IPS-NIHi11 (cell line): ENCODE results near the gene PSMC3.
A peak's percentile ranks its signal among the peaks of the same experiment; 100 is the strongest.

Experiments
- DNase-seq: peaks from one replicate; pipeline ENCODE4 v3.0.0; 2012; ENCODE audit warnings: mixed read lengths, low spot score

The PSMC3 gene

GRCh38 chr11:47443028-47443700, 16.9 kb upstream of the PSMC3 start:
- DNase-seq, result no peak

GRCh38 chr11:47442514-47442913, 16.3 kb upstream of the PSMC3 start:
- DNase-seq, result no peak

- no peak for DNase-seq
These were observed 15.2 kb upstream of the PSMC3 start for GRCh38 chr11:47441421-47441820.

GRCh38 chr11:47440054-47440476, 13.8 kb upstream of the PSMC3 start:
- DNase-seq, result no peak

GRCh38 chr11:47438721-47439120, 12.5 kb upstream of the PSMC3 start:
- no peak for DNase-seq

GRCh38 chr11:47437746-47438418, 11.6 kb upstream of the PSMC3 start:
- no peak for DNase-seq

GRCh38 chr11:47437218-47437745, 11.0 kb upstream of the PSMC3 start:
- DNase-seq, result no peak

- DNase-seq, result no peak
These were observed 10.5 kb upstream of the PSMC3 start for GRCh38 chr11:47436726-47437125.

GRCh38 chr11:47435687-47436086, 9.4 kb upstream of the PSMC3 start:
- no peak for DNase-seq

GRCh38 chr11:47434011-47434786, 8.0 kb upstream of the PSMC3 start:
- no peak for DNase-seq

GRCh38 chr11:47433157-47433556, 6.9 kb upstream of the PSMC3 start:
- no peak for DNase-seq

GRCh38 chr11:47431356-47432083, 5.3 kb upstream of the PSMC3 start:
- DNase-seq, result no peak

GRCh38 chr11:47430524-47430923, 4.3 kb upstream of the PSMC3 start:
- no peak for DNase-seq

GRCh38 chr11:47425611-47426010, 628 bp downstream of the PSMC3 start:
- DNase-seq, result no peak

- no peak for DNase-seq
These were observed 7.6 kb downstream of the PSMC3 start for GRCh38 chr11:47418454-47419259.

GRCh38 chr11:47417712-47418111, 8.5 kb downstream of the PSMC3 start:
- DNase-seq, result no peak

- DNase-seq, result peak; percentile 65
These were observed 10.2 kb downstream of the PSMC3 start for GRCh38 chr11:47415949-47416472.

- DNase-seq, result no peak
These were observed 11.0 kb downstream of the PSMC3 start for GRCh38 chr11:47415091-47415854.

GRCh38 chr11:47414685-47415070, 11.6 kb downstream of the PSMC3 start:
- no peak for DNase-seq
